Astrocyte (in vitro differentiated cells and primary cell): ENCODE results near the gene BMPER. TPM values are rescaled to one million over a fixed set of nuclear protein-coding genes. Genes with fewer than 3 reads are reported as not detected.

Source experiments
- DNase-seq: peaks from one replicate; pipeline ENCODE4 v3.0.0-alpha.2; 2010; ENCODE audit warnings: low read depth
- FAIRE-seq: peaks from 2 replicates; lab custom pipeline; 2011; peaks lifted over from hg19 to GRCh38; lab: Jason Lieb, UNC
- H2AFZ ChIP-seq: 2 replicates; pipeline ENCODE4 v1.6.0; 2012; ENCODE audit warnings: low read depth, low read length, inconsistent platforms
- H3K27ac ChIP-seq: 2 replicates; pipeline ENCODE4 v1.5.1; 2011; ENCODE audit warnings: low read depth, low read length, inconsistent platforms
- H3K27me3 ChIP-seq: 2 replicates; pipeline ENCODE4 v1.6.0; 2011; ENCODE audit warnings: low read length, inconsistent platforms; ENCODE audit not compliant: insufficient read depth
- H3K36me3 ChIP-seq: 2 replicates; pipeline ENCODE4 v1.5.1; 2011; ENCODE audit warnings: low read length, inconsistent platforms; ENCODE audit not compliant: insufficient read depth
- H3K4me1 ChIP-seq: 2 replicates; pipeline ENCODE4 v1.5.1; 2011; ENCODE audit warnings: low read length, inconsistent platforms; ENCODE audit not compliant: insufficient read depth
- H3K4me2 ChIP-seq: 2 replicates; pipeline ENCODE4 v1.6.0; 2012; ENCODE audit warnings: low read length, inconsistent platforms
- H3K4me3 ChIP-seq: 2 replicates; pipeline ENCODE4 v1.5.1; 2011; ENCODE audit warnings: low read depth, mild to moderate bottlenecking, low read length, inconsistent platforms; ENCODE audit not compliant: insufficient read depth
- H3K79me2 ChIP-seq: 2 replicates; pipeline ENCODE4 v1.6.0; 2012; ENCODE audit warnings: mild to moderate bottlenecking, low read length, inconsistent platforms; ENCODE audit not compliant: insufficient read depth
- H3K9ac ChIP-seq: 2 replicates; pipeline ENCODE4 v1.6.0; 2012; ENCODE audit warnings: mild to moderate bottlenecking, low read length, inconsistent platforms
- H3K9me3 ChIP-seq: 2 replicates; pipeline ENCODE4 v1.5.1; 2012; ENCODE audit warnings: low read depth, mild to moderate bottlenecking, low read length, inconsistent platforms; ENCODE audit not compliant: insufficient read depth
- H4K20me1 ChIP-seq: 2 replicates; pipeline ENCODE4 v1.6.0; 2012; ENCODE audit warnings: low read length, inconsistent platforms; ENCODE audit not compliant: insufficient read depth
- H3K27ac Mint-ChIP-seq: one replicate; pipeline ENCODE4 v1.8.0; 2021; ENCODE audit warnings: mild to moderate bottlenecking, mixed read lengths; ENCODE audit not compliant: unreplicated experiment
- H3K27me3 Mint-ChIP-seq: one replicate; pipeline ENCODE4 v1.8.0; 2021; ENCODE audit warnings: low read depth, mixed read lengths; ENCODE audit not compliant: unreplicated experiment
- H3K36me3 Mint-ChIP-seq: one replicate; pipeline ENCODE4 v1.8.0; 2021; ENCODE audit warnings: low read depth, mixed read lengths; ENCODE audit not compliant: unreplicated experiment
- H3K4me1 Mint-ChIP-seq: one replicate; pipeline ENCODE4 v1.8.0; 2021; ENCODE audit warnings: low read depth, mixed read lengths; ENCODE audit not compliant: unreplicated experiment
- H3K4me3 Mint-ChIP-seq: one replicate; pipeline ENCODE4 v1.8.0; 2021; ENCODE audit warnings: mild to moderate bottlenecking, moderate library complexity, mixed read lengths; ENCODE audit not compliant: unreplicated experiment
- H3K9me3 Mint-ChIP-seq: one replicate; pipeline ENCODE4 v1.8.0; 2021; ENCODE audit warnings: mild to moderate bottlenecking, mixed read lengths; ENCODE audit not compliant: unreplicated experiment
- EZH2 ChIP-seq: IDR thresholded peaks from 2 replicates; pipeline ENCODE4 v1.6.1; 2012; ENCODE audit warnings: mild to moderate bottlenecking, low read length, inconsistent platforms; ENCODE audit not compliant: insufficient read depth
- total RNA-seq: library from RNA; stranded (reverse); gene quantifications from 2 replicates; pipeline ENCODE4 v1.2.1, GENCODE V29; 2021
- TF ChIP-seq, protein P1 (sequence below): IDR thresholded peaks from 2 replicates; pipeline ENCODE4 v1.5.1; 2011; ENCODE audit warnings: low read depth, mild to moderate bottlenecking, inconsistent platforms, low read length, moderate library complexity; ENCODE audit not compliant: insufficient read depth

Gene BMPER
- total RNA-seq, 1 donor from 2014 or later = 4.4 TPM

DNA sequence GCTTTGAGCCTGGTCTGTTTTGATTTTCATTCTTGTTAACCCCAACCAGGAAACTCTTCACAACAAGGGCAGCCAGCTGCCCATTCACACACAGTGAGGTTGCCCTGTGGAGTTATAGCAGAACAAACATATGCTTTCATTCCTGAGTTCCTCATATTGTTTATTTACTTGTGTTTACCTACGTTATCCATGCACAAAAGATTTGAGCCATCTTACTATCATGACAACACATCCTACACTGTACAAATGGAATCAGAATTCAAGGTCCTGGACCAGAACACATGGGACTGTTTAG, 21.7 kb upstream of the BMPER start:
- TF ChIP-seq EZH2 = no peak
- TF ChIP-seq, protein P1, sequence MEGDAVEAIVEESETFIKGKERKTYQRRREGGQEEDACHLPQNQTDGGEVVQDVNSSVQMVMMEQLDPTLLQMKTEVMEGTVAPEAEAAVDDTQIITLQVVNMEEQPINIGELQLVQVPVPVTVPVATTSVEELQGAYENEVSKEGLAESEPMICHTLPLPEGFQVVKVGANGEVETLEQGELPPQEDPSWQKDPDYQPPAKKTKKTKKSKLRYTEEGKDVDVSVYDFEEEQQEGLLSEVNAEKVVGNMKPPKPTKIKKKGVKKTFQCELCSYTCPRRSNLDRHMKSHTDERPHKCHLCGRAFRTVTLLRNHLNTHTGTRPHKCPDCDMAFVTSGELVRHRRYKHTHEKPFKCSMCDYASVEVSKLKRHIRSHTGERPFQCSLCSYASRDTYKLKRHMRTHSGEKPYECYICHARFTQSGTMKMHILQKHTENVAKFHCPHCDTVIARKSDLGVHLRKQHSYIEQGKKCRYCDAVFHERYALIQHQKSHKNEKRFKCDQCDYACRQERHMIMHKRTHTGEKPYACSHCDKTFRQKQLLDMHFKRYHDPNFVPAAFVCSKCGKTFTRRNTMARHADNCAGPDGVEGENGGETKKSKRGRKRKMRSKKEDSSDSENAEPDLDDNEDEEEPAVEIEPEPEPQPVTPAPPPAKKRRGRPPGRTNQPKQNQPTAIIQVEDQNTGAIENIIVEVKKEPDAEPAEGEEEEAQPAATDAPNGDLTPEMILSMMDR = no peak
- H3K36me3 Mint-ChIP-seq = no peaks in the 10 kb centered on the region
- H3K27ac Mint-ChIP-seq = no peak overlapping the region
- H3K27me3 Mint-ChIP-seq = peaks cover 2% of the 10 kb centered on the region
- Histone ChIP-seq H3K36me3 (no peaks in the 10 kb centered on the region), H2AFZ (no peak overlapping the region), H4K20me1 (no peaks in the 10 kb centered on the region), H3K4me3 (no peak overlapping the region), H3K9ac (no peak overlapping the region), H3K27ac (no peak overlapping the region), H3K4me2 (no peak overlapping the region), H3K27me3 (no peaks in the 10 kb centered on the region), H3K4me1 (peaks cover 22% of the 10 kb centered on the region), H3K9me3 (no peaks in the 10 kb centered on the region), H3K79me2 (no peaks in the 10 kb centered on the region)
- no peaks in the 10 kb centered on the region for H3K9me3 Mint-ChIP-seq
- DNase-seq = no peak
- peak; percentile 26 for FAIRE-seq
- H3K4me1 Mint-ChIP-seq = peaks cover 24% of the 10 kb centered on the region
- no peak overlapping the region for H3K4me3 Mint-ChIP-seq

DNA sequence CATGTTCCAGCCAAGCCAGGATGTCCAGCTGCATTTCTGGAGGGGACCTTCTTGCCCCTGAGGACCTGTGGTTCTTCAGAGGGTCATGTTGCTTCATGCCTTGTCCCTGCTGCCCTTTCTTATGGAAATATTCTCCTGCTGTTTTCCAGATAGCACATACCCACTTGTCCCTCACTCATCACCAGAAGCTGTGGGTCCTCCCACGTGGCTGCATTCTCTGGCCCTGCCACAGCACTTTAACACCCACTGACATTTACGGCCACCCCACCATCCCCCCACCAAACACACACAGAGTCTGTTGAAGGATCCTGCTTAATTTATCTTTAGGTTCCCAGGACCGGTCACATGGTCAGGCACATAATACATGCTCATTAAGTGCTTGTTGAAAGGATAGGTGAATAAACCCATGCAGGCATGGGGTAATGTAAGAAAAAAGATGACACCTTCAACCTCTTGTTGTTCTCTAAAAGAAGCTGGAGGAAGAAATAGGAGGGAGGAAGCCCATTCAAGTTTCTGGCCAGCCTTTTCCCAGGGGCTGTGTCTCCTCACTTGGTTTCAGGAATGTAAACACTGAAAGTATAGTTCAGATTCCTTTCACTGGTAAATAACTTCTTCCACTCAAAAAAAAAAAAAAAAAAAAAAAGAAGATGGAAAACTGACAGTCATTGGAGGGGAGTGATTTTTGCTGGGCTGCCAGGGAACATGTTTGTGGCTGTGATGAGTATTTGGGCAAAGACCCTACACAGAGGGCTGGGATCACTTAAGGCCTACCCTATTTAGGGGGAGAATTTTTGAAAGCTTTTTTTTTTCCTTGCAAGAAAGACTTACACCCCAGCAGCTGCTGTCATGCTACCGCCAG, 19.8 kb upstream of the BMPER start:
- Histone ChIP-seq H3K27ac (no peak overlapping the region), H3K4me3 (no peak overlapping the region), H3K9ac (no peak overlapping the region), H3K4me2 (no peak overlapping the region), H3K9me3 (no peaks in the 10 kb centered on the region), H3K36me3 (no peaks in the 10 kb centered on the region), H3K79me2 (no peaks in the 10 kb centered on the region), H2AFZ (no peak overlapping the region), H4K20me1 (no peaks in the 10 kb centered on the region), H3K27me3 (no peaks in the 10 kb centered on the region), H3K4me1 (peaks cover 16% of the 10 kb centered on the region)
- Mint-ChIP-seq H3K4me3 (peak overlapping the region; percentile 47), H3K9me3 (no peaks in the 10 kb centered on the region), H3K27me3 (peaks cover 2% of the 10 kb centered on the region), H3K36me3 (no peaks in the 10 kb centered on the region), H3K27ac (peak overlapping the region; percentile 60), H3K4me1 (peaks cover 23% of the 10 kb centered on the region)
- DNase-seq = no peak
- TF ChIP-seq EZH2 = no peak
- TF ChIP-seq, protein P1 = no peak
- no peak for FAIRE-seq

DNA sequence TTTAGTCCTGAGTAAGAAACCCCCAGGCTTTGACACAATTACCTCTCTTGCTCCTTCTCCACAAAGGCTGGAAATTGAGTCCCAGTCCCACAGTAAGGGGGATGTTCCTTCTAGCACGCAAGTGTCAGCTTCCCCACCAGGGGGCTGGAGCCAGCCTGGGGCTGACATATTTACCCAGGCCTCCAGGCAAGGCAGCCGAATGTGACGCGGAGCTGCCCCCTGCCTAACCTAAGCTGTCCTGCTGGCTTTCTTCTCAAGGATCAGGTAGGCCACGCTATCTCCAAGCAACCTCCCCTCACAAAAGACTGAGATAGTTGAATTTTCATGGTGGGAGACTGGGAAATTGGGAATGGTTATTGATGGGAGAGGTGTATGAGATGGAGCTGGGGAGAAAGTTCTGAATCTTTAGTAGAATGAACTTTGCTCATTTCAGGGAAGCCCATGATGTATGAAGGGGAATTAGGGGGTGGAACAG, 19.2 kb upstream of the BMPER start:
- Histone ChIP-seq H3K4me1 (peaks cover 11% of the 10 kb centered on the region), H2AFZ (no peak overlapping the region), H3K9me3 (no peaks in the 10 kb centered on the region), H3K79me2 (no peaks in the 10 kb centered on the region), H3K27ac (no peak overlapping the region), H3K36me3 (no peaks in the 10 kb centered on the region), H3K27me3 (no peaks in the 10 kb centered on the region), H3K4me3 (no peak overlapping the region), H3K4me2 (no peak overlapping the region), H3K9ac (no peak overlapping the region), H4K20me1 (no peaks in the 10 kb centered on the region)
- Mint-ChIP-seq H3K36me3 (no peaks in the 10 kb centered on the region), H3K27me3 (peaks cover 2% of the 10 kb centered on the region), H3K27ac (no peak overlapping the region), H3K9me3 (no peaks in the 10 kb centered on the region), H3K4me3 (no peak overlapping the region), H3K4me1 (peaks cover 16% of the 10 kb centered on the region)
- DNase-seq = no peak
- TF ChIP-seq, protein P1 = peak; percentile 34
- no peak for TF ChIP-seq EZH2
- no peak for FAIRE-seq
